Measurements from ENCODE around the gene CTSK. TPM values are rescaled to one million over a fixed set of nuclear protein-coding genes. Genes with fewer than 3 reads are reported as not detected.
"Not testable (repeated sequence)": the region's sequence is repeated elsewhere in the genome, so short reads cannot be mapped to it uniquely, and the experiment has no call there.

Gene CTSK
- total RNA-seq, 1 experiment from 2014 or later, result 4.2 TPM

DNA sequence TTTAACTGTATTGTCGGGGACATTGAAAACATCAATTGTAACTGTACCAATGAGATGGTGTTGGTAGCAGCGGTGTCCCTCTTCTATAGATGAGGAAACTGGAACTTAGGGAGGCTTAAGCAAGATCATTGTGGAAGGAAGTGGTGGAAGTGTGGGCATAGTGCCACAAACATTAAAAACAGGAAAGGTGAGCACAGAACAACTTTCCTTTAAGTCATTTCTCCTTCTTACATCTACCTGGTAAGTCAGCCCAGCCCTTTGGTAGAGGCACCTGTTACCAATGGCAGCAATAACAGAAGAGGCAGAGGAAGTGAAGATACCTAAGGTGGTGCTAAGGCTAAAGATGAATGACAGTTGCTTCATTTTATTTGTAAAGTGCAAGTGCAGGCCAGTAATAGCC is 30.5 kb downstream of the CTSK start:
- H3K9me3 Mint-ChIP-seq, result peaks cover 7 to 10% of the 10 kb centered on the region in 2 experiments
- no peak overlapping the region for H3K56ac ChIP-seq (ENCODE audit: insufficient read length, low read depth, low read length)

DNA sequence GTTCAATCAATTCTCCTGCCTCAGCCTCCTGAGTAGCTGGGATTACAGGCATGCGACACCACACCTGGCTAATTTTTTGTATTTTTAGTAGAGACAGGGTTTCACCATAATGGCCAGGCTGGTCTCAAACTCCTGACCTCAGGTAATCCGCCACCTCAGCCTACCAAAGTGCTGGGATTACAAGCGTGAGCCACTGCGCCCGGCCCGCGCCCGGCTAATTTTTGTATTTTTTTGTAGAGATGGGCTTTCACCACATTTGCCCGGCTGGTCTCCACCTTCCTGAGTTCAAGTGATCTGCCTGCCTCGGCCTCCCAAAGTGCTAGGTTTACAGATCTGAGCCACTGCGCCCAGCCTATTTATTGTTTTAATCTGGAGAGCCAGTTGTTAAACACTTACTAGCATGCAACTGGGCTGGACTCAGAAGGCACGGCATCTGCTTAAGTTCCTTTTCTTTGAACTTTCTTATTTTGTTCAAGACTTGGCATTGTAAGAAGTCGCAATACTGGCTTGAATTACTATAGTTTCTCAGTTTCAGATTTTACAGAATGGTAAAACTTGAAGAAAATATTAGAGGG is 32.0 kb downstream of the CTSK start:
- not testable (repeated sequence) for H2BK20ac ChIP-seq (ENCODE audit: low read depth, low read length, poor library complexity, severe bottlenecking)

More for the DNA sequence above, 30.5 kb downstream of the CTSK start:
- H3K4me1 Mint-ChIP-seq, result no peaks in the 10 kb centered on the region
- Histone ChIP-seq H3K9ac (ENCODE audit: extremely low read depth, insufficient read length, low read length) (no peak overlapping the region), H3K79me2 (ENCODE audit: insufficient read depth, low read length) (no peaks in the 10 kb centered on the region), H3K23ac (ENCODE audit: insufficient read length, low read depth, low read length) (no peak overlapping the region), H4K5ac (ENCODE audit: insufficient read length, low read depth, low read length) (no peak overlapping the region), H2BK5ac (ENCODE audit: insufficient read length, low read length) (no peak overlapping the region), H2BK120ac (ENCODE audit: low read depth, low read length, poor library complexity, severe bottlenecking) (no peak overlapping the region), H2BK15ac (ENCODE audit: low read depth, low read length) (no peak overlapping the region), H2BK20ac (ENCODE audit: low read depth, low read length, poor library complexity, severe bottlenecking) (no peak overlapping the region), H3K27me3 (ENCODE audit: insufficient read depth, low read length) (no peaks in the 10 kb centered on the region), H4K8ac (replicated peaks; ENCODE audit: insufficient read length, low read depth, low read length) (no peak overlapping the region), H4K91ac (ENCODE audit: insufficient read length, low read depth, low read length) (no peak overlapping the region), H3K14ac (ENCODE audit: insufficient read depth, low read length) (no peak overlapping the region), H3K9me3 (ENCODE audit: control insufficient read depth, low read depth, low read length) (no peaks in the 10 kb centered on the region), H3K4me1 (ENCODE audit: insufficient read depth, low read length) (no peaks in the 10 kb centered on the region), H3K79me1 (ENCODE audit: insufficient read depth, low read depth, low read length, poor library complexity, severe bottlenecking) (no peaks in the 10 kb centered on the region), H4K20me1 (ENCODE audit: control insufficient read depth, insufficient read depth, insufficient read length) (no peaks in the 10 kb centered on the region), H3K27ac (ENCODE audit: insufficient read length, low read depth, low read length) (no peak overlapping the region), H3K4ac (ENCODE audit: low read depth, low read length) (no peak overlapping the region), H2BK12ac (ENCODE audit: insufficient read length, low read depth, low read length) (no peak overlapping the region), H2AFZ (ENCODE audit: low read length) (no peak overlapping the region), H3T11ph (ENCODE audit: low read length) (no peak overlapping the region), H3K4me2 (ENCODE audit: insufficient read depth, insufficient read length, low read length) (no peak overlapping the region), H3K23me2 (ENCODE audit: insufficient read length, low read depth, low read length, poor library complexity, severe bottlenecking) (no peaks in the 10 kb centered on the region), H2AK5ac (ENCODE audit: insufficient read length, low read length) (no peak overlapping the region), H3K18ac (ENCODE audit: insufficient read length, low read depth, low read length) (no peak overlapping the region)
- WGBS (ENCODE audit: extremely low coverage, insufficient read length, low lambda C conversion rate), result no CpG with 5 or more reads among the region's 2 CpGs
- H3K27me3 Mint-ChIP-seq (ENCODE audit: low read depth), result no peaks in the 10 kb centered on the region
- no peak for DNase-seq
- H3K4me3 Mint-ChIP-seq, result no peak overlapping the region
- TF ChIP-seq, protein P1, sequence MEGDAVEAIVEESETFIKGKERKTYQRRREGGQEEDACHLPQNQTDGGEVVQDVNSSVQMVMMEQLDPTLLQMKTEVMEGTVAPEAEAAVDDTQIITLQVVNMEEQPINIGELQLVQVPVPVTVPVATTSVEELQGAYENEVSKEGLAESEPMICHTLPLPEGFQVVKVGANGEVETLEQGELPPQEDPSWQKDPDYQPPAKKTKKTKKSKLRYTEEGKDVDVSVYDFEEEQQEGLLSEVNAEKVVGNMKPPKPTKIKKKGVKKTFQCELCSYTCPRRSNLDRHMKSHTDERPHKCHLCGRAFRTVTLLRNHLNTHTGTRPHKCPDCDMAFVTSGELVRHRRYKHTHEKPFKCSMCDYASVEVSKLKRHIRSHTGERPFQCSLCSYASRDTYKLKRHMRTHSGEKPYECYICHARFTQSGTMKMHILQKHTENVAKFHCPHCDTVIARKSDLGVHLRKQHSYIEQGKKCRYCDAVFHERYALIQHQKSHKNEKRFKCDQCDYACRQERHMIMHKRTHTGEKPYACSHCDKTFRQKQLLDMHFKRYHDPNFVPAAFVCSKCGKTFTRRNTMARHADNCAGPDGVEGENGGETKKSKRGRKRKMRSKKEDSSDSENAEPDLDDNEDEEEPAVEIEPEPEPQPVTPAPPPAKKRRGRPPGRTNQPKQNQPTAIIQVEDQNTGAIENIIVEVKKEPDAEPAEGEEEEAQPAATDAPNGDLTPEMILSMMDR (conservative IDR thresholded peaks at IDR 0.05), result no peak
- peaks cover 6% of the 10 kb centered on the region in 3 experiments; a peak in 6 of 7 replicates for H3K36me3 Mint-ChIP-seq (ENCODE audit: insufficient read depth in 1 of 3, low read depth in 3 of 3)
- H3K27ac Mint-ChIP-seq, result peak overlapping the region in 1 of 3 experiments; percentile 11; a peak in 1 of 7 replicates

More for the DNA sequence above, 32.0 kb downstream of the CTSK start:
- not testable (repeated sequence) for H3K23me2 ChIP-seq (ENCODE audit: insufficient read length, low read depth, low read length, poor library complexity, severe bottlenecking); H3K18ac ChIP-seq (ENCODE audit: insufficient read length, low read depth, low read length); H3K9me3 Mint-ChIP-seq; H3K4ac ChIP-seq (ENCODE audit: low read depth, low read length); H2AK5ac ChIP-seq (ENCODE audit: insufficient read length, low read length); H3K36me3 Mint-ChIP-seq (ENCODE audit: insufficient read depth in 1 of 3, low read depth in 3 of 3); DNase-seq; H3K4me1 Mint-ChIP-seq; H3K27ac ChIP-seq (ENCODE audit: insufficient read length, low read depth, low read length); H4K5ac ChIP-seq (ENCODE audit: insufficient read length, low read depth, low read length); H3K27me3 Mint-ChIP-seq (ENCODE audit: low read depth); H3K79me2 ChIP-seq (ENCODE audit: insufficient read depth, low read length); H2BK120ac ChIP-seq (ENCODE audit: low read depth, low read length, poor library complexity, severe bottlenecking); H3K14ac ChIP-seq (ENCODE audit: insufficient read depth, low read length); H3K9me3 ChIP-seq (ENCODE audit: control insufficient read depth, low read depth, low read length); H4K20me1 ChIP-seq (ENCODE audit: control insufficient read depth, insufficient read depth, insufficient read length); H4K91ac ChIP-seq (ENCODE audit: insufficient read length, low read depth, low read length); H2BK12ac ChIP-seq (ENCODE audit: insufficient read length, low read depth, low read length); H4K8ac ChIP-seq (replicated peaks; ENCODE audit: insufficient read length, low read depth, low read length); H2AFZ ChIP-seq (ENCODE audit: low read length); H3K27me3 ChIP-seq (ENCODE audit: insufficient read depth, low read length); H3K9ac ChIP-seq (ENCODE audit: extremely low read depth, insufficient read length, low read length); H3T11ph ChIP-seq (ENCODE audit: low read length); H2BK15ac ChIP-seq (ENCODE audit: low read depth, low read length); H3K79me1 ChIP-seq (ENCODE audit: insufficient read depth, low read depth, low read length, poor library complexity, severe bottlenecking); H2BK5ac ChIP-seq (ENCODE audit: insufficient read length, low read length); H3K4me2 ChIP-seq (ENCODE audit: insufficient read depth, insufficient read length, low read length); H3K27ac Mint-ChIP-seq; H3K56ac ChIP-seq (ENCODE audit: insufficient read length, low read depth, low read length); H3K23ac ChIP-seq (ENCODE audit: insufficient read length, low read depth, low read length); H3K4me1 ChIP-seq (ENCODE audit: insufficient read depth, low read length); H3K4me3 Mint-ChIP-seq
- WGBS (ENCODE audit: extremely low coverage, insufficient read length, low lambda C conversion rate), result no CpG with 5 or more reads among the region's 13 CpGs
